ENCODE measurements around the gene RCN1.
A peak's percentile ranks its signal among the peaks of the same experiment; 100 is the strongest.
"Not testable (repeated sequence)": the region's sequence is repeated elsewhere in the genome, so short reads cannot be mapped to it uniquely, and the experiment has no call there.

Gene RCN1

DNA sequence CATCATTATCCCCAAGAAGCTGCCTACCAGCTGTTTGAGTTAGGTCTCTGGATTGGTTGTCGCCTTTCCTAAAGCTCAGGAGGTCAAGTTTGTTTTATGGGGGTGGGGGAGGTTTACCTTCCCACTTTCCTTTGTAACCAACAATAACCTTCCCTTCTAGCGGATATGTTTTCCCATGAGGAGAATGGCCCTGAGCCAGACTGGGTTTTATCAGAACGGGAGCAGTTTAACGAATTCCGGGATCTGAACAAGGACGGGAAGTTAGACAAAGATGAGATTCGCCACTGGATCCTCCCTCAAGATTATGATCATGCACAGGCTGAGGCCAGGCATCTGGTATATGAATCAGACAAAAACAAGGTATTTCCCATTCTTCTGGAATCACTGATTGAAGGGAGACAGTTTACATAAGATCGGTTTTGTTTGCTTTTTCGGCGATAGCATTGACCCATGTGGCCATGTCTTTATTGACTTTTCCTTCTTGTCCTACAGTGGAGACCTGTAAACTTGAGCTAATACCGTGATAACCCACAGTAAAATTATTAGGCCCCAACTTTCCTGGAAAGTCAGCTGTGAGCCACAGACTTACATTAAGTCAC, 12.3 kb downstream of the RCN1 start:
- peaks cover 56% of the 10 kb centered on the region for H3K36me3 ChIP-seq (ENCODE audit: insufficient read depth, low read length)
- H3K9ac ChIP-seq (ENCODE audit: low read depth, low read length), result not testable (repeated sequence)

DNA sequence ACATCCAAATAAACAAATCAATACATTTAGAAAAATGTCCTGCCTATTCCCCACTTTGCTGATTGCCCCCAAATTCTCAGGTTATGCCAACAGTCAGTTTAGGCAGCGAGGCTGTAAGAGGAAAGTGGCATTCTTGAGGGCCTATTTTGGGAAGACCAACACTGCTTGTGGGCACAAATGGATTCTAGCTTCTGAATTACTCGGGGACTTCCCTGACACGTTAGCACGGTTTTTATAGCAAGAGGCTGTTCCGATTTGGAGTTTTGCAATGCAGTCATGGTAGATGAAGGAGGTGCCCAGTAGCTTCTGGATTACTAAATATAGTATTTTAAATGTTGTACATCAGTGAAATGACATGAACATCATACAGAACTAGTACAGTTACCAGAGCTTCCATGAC, 13.1 kb downstream of the RCN1 start:
- peaks cover 5% of the 10 kb centered on the region for H3K4me1 ChIP-seq (ENCODE audit: control insufficient read depth, insufficient read depth, low read length)
- H3K4me2 ChIP-seq (ENCODE audit: low read length), result no peak overlapping the region
- no peak overlapping the region for H3K4me3 ChIP-seq (ENCODE audit: low read length)
- H3K9ac ChIP-seq (ENCODE audit: low read depth, low read length), result no peak overlapping the region
- H3K27me3 ChIP-seq (ENCODE audit: control insufficient read depth, insufficient read depth, low read length), result no peaks in the 10 kb centered on the region
- H3K9me3 ChIP-seq (replicated peaks; ENCODE audit: low read length), result no peaks in the 10 kb centered on the region
- peaks cover 49% of the 10 kb centered on the region for H3K36me3 ChIP-seq (ENCODE audit: insufficient read depth, low read length)

More for the DNA sequence above, 12.3 kb downstream of the RCN1 start:
- H3K9me3 ChIP-seq (replicated peaks; ENCODE audit: low read length); H3K4me3 ChIP-seq (ENCODE audit: low read length); H3K4me1 ChIP-seq (ENCODE audit: control insufficient read depth, insufficient read depth, low read length); H3K27me3 ChIP-seq (ENCODE audit: control insufficient read depth, insufficient read depth, low read length); H3K4me2 ChIP-seq (ENCODE audit: low read length): not testable (repeated sequence)

DNA sequence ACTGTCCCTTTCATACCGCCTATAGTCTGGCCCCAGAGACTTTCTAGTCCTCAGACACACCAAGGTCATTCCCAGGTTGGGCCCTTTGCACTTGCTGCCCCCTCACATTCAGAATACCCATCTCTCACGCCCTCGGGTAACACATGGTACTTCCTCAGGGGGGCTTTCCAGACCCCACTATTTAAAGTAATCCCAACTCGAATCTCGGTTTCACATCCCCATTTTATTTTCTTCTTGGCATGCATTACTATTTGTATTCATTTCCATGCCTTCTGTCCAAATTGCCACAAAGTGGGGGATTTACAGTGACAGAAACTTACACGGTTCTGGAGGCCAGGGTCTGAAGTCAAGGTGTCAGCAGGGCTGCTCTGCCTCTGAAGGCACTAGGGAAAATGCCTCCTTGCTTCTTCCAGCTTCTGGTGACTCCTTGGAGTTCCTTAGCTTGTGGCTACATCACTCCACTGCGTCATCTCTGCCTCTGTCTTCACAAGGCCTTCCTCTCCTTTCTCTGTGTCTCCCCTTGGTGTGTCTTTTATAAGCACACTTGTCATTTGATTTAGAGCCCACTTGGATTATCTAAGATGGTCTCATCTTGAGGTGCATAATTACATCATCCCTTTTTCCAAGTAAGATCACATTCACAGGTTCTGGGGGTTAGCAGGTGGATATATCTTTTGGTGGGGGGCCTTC, 15.1 kb downstream of the RCN1 start:
- no peak overlapping the region for H3K9ac ChIP-seq (ENCODE audit: low read depth, low read length)
- no peaks in the 10 kb centered on the region for H3K9me3 ChIP-seq (replicated peaks; ENCODE audit: low read length)
- peaks cover 14% of the 10 kb centered on the region for H3K4me1 ChIP-seq (ENCODE audit: control insufficient read depth, insufficient read depth, low read length)
- H3K4me3 ChIP-seq (ENCODE audit: low read length), result no peak overlapping the region
- no peak overlapping the region for H3K4me2 ChIP-seq (ENCODE audit: low read length)
- H3K36me3 ChIP-seq (ENCODE audit: insufficient read depth, low read length), result peaks cover 32% of the 10 kb centered on the region
- H3K27me3 ChIP-seq (ENCODE audit: control insufficient read depth, insufficient read depth, low read length), result no peaks in the 10 kb centered on the region

- no peak overlapping the region for H3K4me2 ChIP-seq (ENCODE audit: low read length)
- peaks cover 14% of the 10 kb centered on the region for H3K4me1 ChIP-seq (ENCODE audit: control insufficient read depth, insufficient read depth, low read length)
- H3K9ac ChIP-seq (ENCODE audit: low read depth, low read length), result no peak overlapping the region
- H3K27me3 ChIP-seq (ENCODE audit: control insufficient read depth, insufficient read depth, low read length), result no peaks in the 10 kb centered on the region
- no peak overlapping the region for H3K4me3 ChIP-seq (ENCODE audit: low read length)
- H3K36me3 ChIP-seq (ENCODE audit: insufficient read depth, low read length), result peaks cover 16% of the 10 kb centered on the region
- no peaks in the 10 kb centered on the region for H3K9me3 ChIP-seq (replicated peaks; ENCODE audit: low read length)
Observed at GRCh38 chr11:32107647-32108046, 16.8 kb downstream of the RCN1 start.

GRCh38 chr11:32108576-32108975, 17.7 kb downstream of the RCN1 start:
- Histone ChIP-seq H3K4me3 (ENCODE audit: low read length) (no peak overlapping the region), H3K4me1 (ENCODE audit: control insufficient read depth, insufficient read depth, low read length) (peaks cover 18% of the 10 kb centered on the region), H3K27me3 (ENCODE audit: control insufficient read depth, insufficient read depth, low read length) (no peaks in the 10 kb centered on the region), H3K9me3 (replicated peaks; ENCODE audit: low read length) (no peaks in the 10 kb centered on the region), H3K4me2 (ENCODE audit: low read length) (no peak overlapping the region), H3K36me3 (ENCODE audit: insufficient read depth, low read length) (peaks cover 7% of the 10 kb centered on the region), H3K9ac (ENCODE audit: low read depth, low read length) (no peak overlapping the region)

DNA sequence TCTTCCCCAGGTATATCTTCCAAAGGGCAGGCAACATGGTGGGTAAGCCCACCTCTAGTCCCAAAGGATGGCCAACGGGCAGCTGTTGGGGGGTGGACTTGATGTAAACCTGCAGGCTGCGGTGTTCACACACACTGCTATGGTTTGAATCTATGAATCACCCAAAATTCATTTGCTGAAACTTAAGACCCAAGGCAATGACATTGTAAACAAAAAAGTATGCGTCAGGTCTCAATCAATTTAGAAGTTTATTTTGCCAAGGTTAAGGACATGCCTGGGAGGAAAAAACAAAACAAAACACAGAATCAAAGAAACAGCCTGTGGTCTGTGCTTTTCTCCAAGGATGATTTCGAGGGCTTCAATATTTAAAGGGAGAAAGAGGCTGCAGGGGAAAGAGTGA, 18.3 kb downstream of the RCN1 start:
- Histone ChIP-seq H3K36me3 (ENCODE audit: insufficient read depth, low read length) (peaks cover 1% of the 10 kb centered on the region), H3K27me3 (ENCODE audit: control insufficient read depth, insufficient read depth, low read length) (no peaks in the 10 kb centered on the region), H3K9me3 (replicated peaks; ENCODE audit: low read length) (no peaks in the 10 kb centered on the region), H3K9ac (ENCODE audit: low read depth, low read length) (no peak overlapping the region), H3K4me2 (ENCODE audit: low read length) (peak overlapping the region; percentile 35), H3K4me3 (ENCODE audit: low read length) (no peak overlapping the region), H3K4me1 (ENCODE audit: control insufficient read depth, insufficient read depth, low read length) (peaks cover 21% of the 10 kb centered on the region)

GRCh38 chr11:32109592-32109991, 18.7 kb downstream of the RCN1 start:
- H3K4me2 ChIP-seq (ENCODE audit: low read length), result peak overlapping the region; percentile 35
- H3K4me1 ChIP-seq (ENCODE audit: control insufficient read depth, insufficient read depth, low read length), result peaks cover 21% of the 10 kb centered on the region
- no peaks in the 10 kb centered on the region for H3K9me3 ChIP-seq (replicated peaks; ENCODE audit: low read length)
- no peak overlapping the region for H3K9ac ChIP-seq (ENCODE audit: low read depth, low read length)
- H3K36me3 ChIP-seq (ENCODE audit: insufficient read depth, low read length), result no peaks in the 10 kb centered on the region
- H3K27me3 ChIP-seq (ENCODE audit: control insufficient read depth, insufficient read depth, low read length), result no peaks in the 10 kb centered on the region
- no peak overlapping the region for H3K4me3 ChIP-seq (ENCODE audit: low read length)

- H3K27me3 ChIP-seq (ENCODE audit: control insufficient read depth, insufficient read depth, low read length), result peaks cover 3% of the 10 kb centered on the region
- no peaks in the 10 kb centered on the region for H3K9me3 ChIP-seq (replicated peaks; ENCODE audit: low read length)
- H3K4me2 ChIP-seq (ENCODE audit: low read length), result no peak overlapping the region
- no peaks in the 10 kb centered on the region for H3K36me3 ChIP-seq (ENCODE audit: insufficient read depth, low read length)
- H3K4me3 ChIP-seq (ENCODE audit: low read length), result no peak overlapping the region
- H3K9ac ChIP-seq (ENCODE audit: low read depth, low read length), result no peak overlapping the region
- H3K4me1 ChIP-seq (ENCODE audit: control insufficient read depth, insufficient read depth, low read length), result peaks cover 21% of the 10 kb centered on the region
Observed at GRCh38 chr11:32110795-32111194, 19.9 kb downstream of the RCN1 start.

GRCh38 chr11:32113200-32113919, 22.5 kb downstream of the RCN1 start:
- peaks cover 30% of the 10 kb centered on the region for H3K4me1 ChIP-seq (ENCODE audit: control insufficient read depth, insufficient read depth, low read length)
- no peak overlapping the region for H3K4me3 ChIP-seq (ENCODE audit: low read length)
- no peaks in the 10 kb centered on the region for H3K36me3 ChIP-seq (ENCODE audit: insufficient read depth, low read length)
- H3K4me2 ChIP-seq (ENCODE audit: low read length), result no peak overlapping the region
- H3K27me3 ChIP-seq (ENCODE audit: control insufficient read depth, insufficient read depth, low read length), result peaks cover 3% of the 10 kb centered on the region
- H3K9ac ChIP-seq (ENCODE audit: low read depth, low read length), result no peak overlapping the region
- no peaks in the 10 kb centered on the region for H3K9me3 ChIP-seq (replicated peaks; ENCODE audit: low read length)

- H3K9me3 ChIP-seq (replicated peaks; ENCODE audit: low read length), result no peaks in the 10 kb centered on the region
- peaks cover 3% of the 10 kb centered on the region for H3K27me3 ChIP-seq (ENCODE audit: control insufficient read depth, insufficient read depth, low read length)
- no peaks in the 10 kb centered on the region for H3K36me3 ChIP-seq (ENCODE audit: insufficient read depth, low read length)
- peaks cover 27% of the 10 kb centered on the region for H3K4me1 ChIP-seq (ENCODE audit: control insufficient read depth, insufficient read depth, low read length)
- no peak overlapping the region for H3K4me2 ChIP-seq (ENCODE audit: low read length)
- no peak overlapping the region for H3K9ac ChIP-seq (ENCODE audit: low read depth, low read length)
- no peak overlapping the region for H3K4me3 ChIP-seq (ENCODE audit: low read length)
Observed at GRCh38 chr11:32113920-32114203, 23.0 kb downstream of the RCN1 start.

DNA sequence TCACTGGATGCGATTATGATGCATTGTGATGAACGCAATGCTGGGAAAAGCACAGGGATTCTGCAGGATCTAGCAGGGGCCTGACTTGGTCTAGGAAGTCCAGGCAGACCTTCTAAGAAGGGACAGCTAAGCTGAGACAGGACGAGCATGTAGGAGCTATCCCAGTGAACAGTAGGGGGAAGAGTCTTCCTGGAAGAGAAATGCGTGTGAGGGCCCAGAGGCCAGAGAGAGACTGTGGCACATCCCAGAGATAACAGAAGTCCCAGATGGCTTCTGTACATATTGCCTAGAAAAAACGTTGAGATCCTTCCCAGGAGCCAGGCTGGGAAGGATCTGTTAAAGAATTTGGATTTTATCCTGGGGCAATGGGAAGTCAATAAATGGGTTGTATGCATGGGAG, 24.6 kb downstream of the RCN1 start:
- peaks cover 3% of the 10 kb centered on the region for H3K27me3 ChIP-seq (ENCODE audit: control insufficient read depth, insufficient read depth, low read length)

GRCh38 chr11:32116668-32117067, 25.8 kb downstream of the RCN1 start:
- Histone ChIP-seq H3K9me3 (replicated peaks; ENCODE audit: low read length) (no peaks in the 10 kb centered on the region), H3K27me3 (ENCODE audit: control insufficient read depth, insufficient read depth, low read length) (peaks cover 3% of the 10 kb centered on the region), H3K4me2 (ENCODE audit: low read length) (no peak overlapping the region), H3K4me3 (ENCODE audit: low read length) (no peak overlapping the region), H3K4me1 (ENCODE audit: control insufficient read depth, insufficient read depth, low read length) (peaks cover 18% of the 10 kb centered on the region), H3K36me3 (ENCODE audit: insufficient read depth, low read length) (no peaks in the 10 kb centered on the region), H3K9ac (ENCODE audit: low read depth, low read length) (no peak overlapping the region)

More for the DNA sequence above, 24.6 kb downstream of the RCN1 start:
- Histone ChIP-seq H3K36me3 (ENCODE audit: insufficient read depth, low read length) (no peaks in the 10 kb centered on the region), H3K4me3 (ENCODE audit: low read length) (no peak overlapping the region), H3K4me1 (ENCODE audit: control insufficient read depth, insufficient read depth, low read length) (peaks cover 18% of the 10 kb centered on the region), H3K9me3 (replicated peaks; ENCODE audit: low read length) (no peaks in the 10 kb centered on the region), H3K9ac (ENCODE audit: low read depth, low read length) (no peak overlapping the region), H3K4me2 (ENCODE audit: low read length) (no peak overlapping the region)

Data from skeletal muscle satellite cell (primary cell).